ENCODE data around the gene EMID1. TPM values are rescaled to one million over a fixed set of nuclear protein-coding genes. Genes with fewer than 3 reads are reported as not detected.
"Not testable (repeated sequence)": the region's sequence is repeated elsewhere in the genome, so short reads cannot be mapped to it uniquely, and the experiment has no call there.

EMID1 gene
- total RNA-seq, 4 donors from 2014 or later: 0.33 to 1.8 TPM; not detected in 2

GRCh38 chr22:29243874-29244446 lies 38.3 kb downstream of the EMID1 start:
- Histone ChIP-seq H3K9me3 (no peaks in the 10 kb centered on the region), H3K27me3 (no peaks in the 10 kb centered on the region), H3K36me3 (no peaks in the 10 kb centered on the region), H3K27ac (no peak overlapping the region), H3K4me1 (no peaks in the 10 kb centered on the region), H3K4me3 (no peak overlapping the region)
- DNase-seq (no peak), ATAC-seq (no peak)
- intact Hi-C loops (cut with DNase I; ENCODE audit: low total_unique reads) (loop anchor here (2.0 to 10.0 kb wide), 2 partner anchors 41 to 389 kb away; no protein-coding TSS in a partner anchor), in situ Hi-C loops (cut with MboI; ENCODE audit: low sequenced_read_pairs in 4 of 4) (loop anchor here in 2 of 4 donors (10.0 kb wide), 1 partner anchor 389 kb away; no protein-coding TSS in a partner anchor)
- no peak for TF ChIP-seq CTCF (IDR thresholded peaks at IDR 0.05 in 4 of 5, conservative IDR thresholded peaks at IDR 0.05 in 1 of 5)
- no peak for TF ChIP-seq POLR2A (IDR thresholded peaks at IDR 0.05)

- intact Hi-C loops (cut with DNase I; ENCODE audit: low total_unique reads): loop anchor here (1.0 to 10.0 kb wide), 3 partner anchors 42 to 390 kb away; no protein-coding TSS in a partner anchor
- Histone ChIP-seq H3K36me3 (no peaks in the 10 kb centered on the region), H3K27ac (no peak overlapping the region), H3K4me3 (no peak overlapping the region), H3K4me1 (no peaks in the 10 kb centered on the region), H3K9me3 (no peaks in the 10 kb centered on the region), H3K27me3 (no peaks in the 10 kb centered on the region)
- TF ChIP-seq CTCF (IDR thresholded peaks at IDR 0.05 in 4 of 5, conservative IDR thresholded peaks at IDR 0.05 in 1 of 5) (no peak), POLR2A (IDR thresholded peaks at IDR 0.05) (no peak)
- DNase-seq (no peak), ATAC-seq (no peak)
- in situ Hi-C loops (cut with MboI; ENCODE audit: low sequenced_read_pairs in 4 of 4): loop anchor here in 2 of 4 donors (10.0 kb wide), 1 partner anchor 390 kb away; no protein-coding TSS in a partner anchor
These were observed 39.3 kb downstream of the EMID1 start for GRCh38 chr22:29244785-29245625.

GRCh38 chr22:29245626-29246385 lies 40.1 kb downstream of the EMID1 start:
- TF ChIP-seq CTCF (IDR thresholded peaks at IDR 0.05 in 4 of 5, conservative IDR thresholded peaks at IDR 0.05 in 1 of 5) (peak; percentile 84 to 97 (median 92)), POLR2A (IDR thresholded peaks at IDR 0.05) (no peak)
- Histone ChIP-seq H3K27ac (no peak overlapping the region), H3K27me3 (no peaks in the 10 kb centered on the region), H3K36me3 (no peaks in the 10 kb centered on the region), H3K4me1 (no peaks in the 10 kb centered on the region), H3K4me3 (no peak overlapping the region), H3K9me3 (no peaks in the 10 kb centered on the region)
- intact Hi-C loops (cut with DNase I; ENCODE audit: low total_unique reads) (loop anchor here (1.0 to 10.0 kb wide), 3 partner anchors 43 to 391 kb away; no protein-coding TSS in a partner anchor), in situ Hi-C loops (cut with MboI; ENCODE audit: low sequenced_read_pairs in 4 of 4) (loop anchor here in 2 of 4 donors (10.0 kb wide), 1 partner anchor 391 kb away; no protein-coding TSS in a partner anchor)
- peak; percentile 76 to 91 for ATAC-seq
- peak; percentile 53 to 63 for DNase-seq

GRCh38 chr22:29247891-29248290 lies 42.2 kb downstream of the EMID1 start:
- H3K4me1 ChIP-seq, H3K36me3 ChIP-seq, H3K4me3 ChIP-seq, H3K9me3 ChIP-seq, DNase-seq, ATAC-seq, H3K27me3 ChIP-seq, H3K27ac ChIP-seq: not testable (repeated sequence)
- in situ Hi-C loops (cut with MboI; ENCODE audit: low sequenced_read_pairs in 4 of 4): loop anchor here in 2 of 4 donors (10.0 kb wide), 1 partner anchor 393 kb away; no protein-coding TSS in a partner anchor
- intact Hi-C loops (cut with DNase I; ENCODE audit: low total_unique reads): loop anchor here (10.0 kb wide), 1 partner anchor 393 kb away; no protein-coding TSS in a partner anchor
